ENCODE results near the gene SMCO2.

SMCO2 gene

GRCh38 chr12:27500546-27500945, 54.0 kb downstream of the SMCO2 start:
- no peak for DNase-seq (ENCODE audit: low spot score)

DNA sequence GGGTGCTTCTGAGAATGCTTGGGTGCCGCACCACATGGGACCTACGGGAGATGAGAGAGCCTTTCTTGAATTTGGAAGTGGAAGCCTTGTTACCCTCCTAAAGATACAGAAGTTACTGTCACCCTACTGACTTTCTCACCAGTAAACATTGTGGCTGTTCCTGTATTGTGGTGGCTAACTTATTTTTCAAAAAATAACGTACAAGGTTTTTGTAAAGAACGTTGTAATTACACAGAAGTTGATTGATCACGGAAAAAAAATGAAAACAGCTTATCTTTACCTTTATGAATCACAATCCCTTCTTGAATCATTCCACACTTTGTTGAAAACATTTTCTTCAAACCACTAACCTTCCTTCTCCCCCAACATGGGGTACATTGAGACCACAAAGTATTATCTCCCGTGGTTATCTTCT, 55.5 kb downstream of the SMCO2 start:
- DNase-seq (ENCODE audit: low spot score), result no peak

- DNase-seq (ENCODE audit: low spot score), result no peak
These were observed 58.0 kb downstream of the SMCO2 start for GRCh38 chr12:27504507-27504906.

- DNase-seq (ENCODE audit: low spot score), result no peak
These were observed 58.6 kb downstream of the SMCO2 start for GRCh38 chr12:27505109-27505508.

GRCh38 chr12:27505761-27506160, 59.2 kb downstream of the SMCO2 start:
- no peak for DNase-seq (ENCODE audit: low spot score)

DNA sequence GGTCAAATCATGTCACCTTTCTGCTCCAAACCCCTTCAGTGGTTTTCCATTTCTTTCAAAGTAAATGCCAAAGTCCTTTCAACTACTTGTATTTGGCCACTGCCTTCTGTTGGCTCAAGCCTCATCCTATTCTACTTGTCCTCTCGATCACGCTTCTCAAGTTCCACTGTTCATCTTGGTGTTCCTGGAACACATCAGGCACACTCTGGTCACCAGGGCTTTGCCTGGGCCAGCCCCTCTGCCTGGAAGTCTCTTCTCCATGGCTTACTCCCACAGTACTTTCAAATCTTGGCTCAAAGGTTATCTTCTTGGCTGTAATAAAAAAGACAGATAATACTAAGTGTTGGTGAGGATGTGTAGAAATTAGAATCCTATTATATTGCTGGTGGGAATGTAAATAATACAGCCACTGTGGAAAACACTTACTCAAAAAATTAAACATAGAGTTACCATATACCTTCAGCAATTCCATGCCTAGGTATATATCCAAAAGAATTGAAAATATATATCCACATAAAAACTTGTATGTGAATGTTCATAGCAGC, 60.2 kb downstream of the SMCO2 start:
- DNase-seq (ENCODE audit: low spot score), result no peak

DNA sequence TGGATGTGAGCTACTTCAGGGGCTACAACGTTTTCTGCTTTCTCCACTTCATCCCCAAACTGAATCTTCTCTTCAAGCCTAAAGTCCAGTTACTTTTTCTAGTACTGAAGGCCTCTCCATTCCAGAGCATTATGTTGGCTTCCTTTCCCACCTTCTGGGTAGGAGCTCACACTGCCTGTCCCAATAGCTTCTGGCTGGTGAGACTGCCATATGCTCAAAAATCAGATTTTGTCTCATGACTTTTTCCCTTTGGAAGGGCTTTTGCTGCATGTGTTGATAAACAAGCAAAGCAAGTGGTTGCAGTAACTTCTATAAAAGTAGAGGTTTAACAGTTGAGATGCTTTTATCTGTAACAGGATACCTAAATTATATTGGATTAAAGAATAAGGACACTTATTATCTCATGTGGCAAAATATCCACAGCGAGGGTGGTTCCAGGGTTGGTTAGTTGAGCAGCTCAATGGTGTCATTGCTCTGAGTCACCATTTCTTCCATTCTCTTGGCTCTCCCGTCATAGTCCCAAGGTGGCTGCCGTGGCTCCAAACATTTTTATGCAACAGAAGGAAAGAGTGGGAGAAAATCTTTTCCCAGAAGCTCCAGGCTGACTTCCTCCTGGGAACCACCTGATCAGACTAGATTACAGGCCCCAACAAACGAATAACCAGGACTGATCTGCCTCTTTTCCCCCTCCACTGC, 62.3 kb downstream of the SMCO2 start:
- DNase-seq (ENCODE audit: low spot score), result no peak

DNA sequence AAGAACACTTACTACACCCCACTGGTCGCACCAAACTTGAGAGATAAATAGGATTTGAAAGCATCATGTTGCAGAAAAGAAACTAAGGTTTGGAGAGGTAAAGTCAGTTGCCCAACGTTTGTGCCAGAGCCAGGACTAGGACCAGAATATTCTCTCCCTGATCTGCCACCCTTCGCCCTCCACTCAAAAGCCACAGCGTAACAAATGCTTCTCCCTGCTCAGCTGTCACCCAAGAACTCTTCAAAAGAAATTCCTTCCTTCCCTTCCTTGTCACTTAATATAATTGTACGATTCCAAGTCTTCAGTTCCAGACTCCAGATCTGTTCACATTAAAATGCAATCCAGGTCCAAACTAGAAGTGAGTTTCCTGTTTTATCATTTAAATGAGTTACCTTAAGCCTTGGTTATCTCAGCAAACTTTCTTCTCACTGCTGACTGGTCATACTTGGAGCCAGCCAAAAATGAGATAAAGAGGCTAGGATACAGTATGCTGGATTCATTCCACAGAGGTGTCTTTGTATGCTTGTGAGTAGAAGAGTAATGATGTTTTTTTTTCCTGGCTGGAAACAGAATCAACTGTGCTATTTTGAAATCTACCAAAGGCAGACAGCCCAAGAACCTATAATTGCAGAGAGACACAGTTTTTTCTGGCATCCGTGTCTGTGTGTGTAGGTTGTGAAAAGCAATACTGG, 64.6 kb downstream of the SMCO2 start:
- DNase-seq (ENCODE audit: low spot score), result no peak

- no peak for DNase-seq (ENCODE audit: low spot score)
These were observed 65.1 kb downstream of the SMCO2 start for GRCh38 chr12:27511723-27512045.

DNA sequence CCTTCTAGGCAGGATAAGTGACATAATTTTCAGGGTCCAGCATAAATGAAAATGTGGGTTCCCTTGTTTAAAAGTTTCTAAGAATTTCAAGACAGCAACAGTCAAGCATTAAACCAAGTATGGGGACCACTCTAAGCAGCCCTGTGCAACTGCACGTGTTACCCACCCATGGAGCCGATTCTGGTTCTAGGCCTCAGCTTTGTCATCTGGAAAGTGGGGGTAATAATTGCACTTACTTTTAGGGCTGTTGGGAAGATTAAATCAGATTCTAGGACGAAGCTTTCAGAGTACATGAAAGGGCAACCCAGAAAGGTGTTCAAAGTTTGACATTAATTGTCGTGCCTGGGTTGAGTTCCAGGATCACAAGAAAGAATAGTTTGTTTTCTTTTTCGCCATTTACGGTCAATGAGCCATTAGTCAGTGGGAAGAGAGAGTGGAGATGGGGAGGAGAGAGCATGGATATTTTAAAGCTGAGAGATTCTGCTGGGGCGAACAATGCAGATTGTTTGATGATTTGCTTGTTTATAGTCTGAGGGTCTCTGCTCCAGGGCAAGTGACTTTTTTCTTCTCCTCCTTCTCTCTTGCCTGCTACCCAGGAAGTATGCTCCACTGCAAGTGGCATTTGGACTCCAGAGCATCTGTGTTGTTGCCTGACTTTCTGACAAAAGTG, 66.8 kb downstream of the SMCO2 start:
- DNase-seq (ENCODE audit: low spot score), result no peak

DNA sequence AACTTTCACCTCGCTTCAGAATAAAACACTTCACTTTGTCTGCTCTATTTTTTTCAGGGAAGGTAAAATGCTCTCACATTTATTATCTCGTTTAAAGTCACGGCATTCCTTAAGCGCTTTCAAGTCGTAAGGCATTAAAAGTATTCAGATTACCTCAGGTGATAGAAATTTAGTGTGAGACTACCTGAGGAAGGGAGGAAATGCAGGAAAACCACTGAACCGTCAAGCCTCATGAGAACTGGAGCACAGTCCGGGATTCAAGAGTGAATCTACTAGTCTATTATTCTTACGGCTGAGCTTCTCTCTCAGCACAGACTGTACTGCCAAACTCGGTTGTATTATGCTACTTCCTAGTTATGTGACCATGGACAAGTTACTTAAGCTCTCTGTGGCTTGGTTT, 69.1 kb downstream of the SMCO2 start:
- DNase-seq (ENCODE audit: low spot score), result no peak

GRCh38 chr12:27516625-27517024, 70.1 kb downstream of the SMCO2 start:
- DNase-seq (ENCODE audit: low spot score), result no peak

- no peak for DNase-seq (ENCODE audit: low spot score)
These were observed 71.0 kb downstream of the SMCO2 start for GRCh38 chr12:27517546-27517945.

- no peak for DNase-seq (ENCODE audit: low spot score)
These were observed 71.6 kb downstream of the SMCO2 start for GRCh38 chr12:27517961-27518665.

- no peak for DNase-seq (ENCODE audit: low spot score)
These were observed 74.5 kb downstream of the SMCO2 start for GRCh38 chr12:27521066-27521465.

DNA sequence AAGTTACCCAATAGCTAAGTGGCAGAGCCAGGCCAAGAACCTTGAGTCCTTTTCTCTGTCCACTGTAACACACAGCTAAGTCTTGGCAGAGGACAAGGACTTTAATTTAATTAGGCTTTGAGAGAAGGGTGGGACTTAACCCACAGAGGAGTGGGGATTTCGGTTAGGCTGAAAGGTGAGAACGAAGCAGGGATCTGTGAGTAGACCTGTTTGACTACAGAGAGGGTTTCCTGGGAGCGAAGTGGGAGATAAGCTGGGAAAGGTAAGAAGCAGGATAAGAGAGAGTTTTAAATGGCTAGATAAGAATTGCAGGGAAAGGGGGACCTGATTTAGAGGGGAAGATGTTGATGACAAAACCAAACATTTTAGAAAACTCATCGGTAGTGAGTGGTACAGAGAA, 75.4 kb downstream of the SMCO2 start:
- DNase-seq (ENCODE audit: low spot score), result no peak

GRCh38 chr12:27523305-27523641, 76.7 kb downstream of the SMCO2 start:
- no peak for DNase-seq (ENCODE audit: low spot score)

- DNase-seq (ENCODE audit: low spot score), result peak; percentile 100
These were observed 77.3 kb downstream of the SMCO2 start, which contains the start of gene PPFIBP1 for GRCh38 chr12:27523642-27524493. Gene PPFIBP1 (plus strand): TSS chr12:27524206. CDS start chr12:27633397, 109,191 bp downstream.

- DNase-seq (ENCODE audit: low spot score), result no peak
These were observed 77.9 kb downstream of the SMCO2 start for GRCh38 chr12:27524494-27524835.

- DNase-seq (ENCODE audit: low spot score), result no peak
These were observed 78.6 kb downstream of the SMCO2 start for GRCh38 chr12:27524839-27525753.

DNA sequence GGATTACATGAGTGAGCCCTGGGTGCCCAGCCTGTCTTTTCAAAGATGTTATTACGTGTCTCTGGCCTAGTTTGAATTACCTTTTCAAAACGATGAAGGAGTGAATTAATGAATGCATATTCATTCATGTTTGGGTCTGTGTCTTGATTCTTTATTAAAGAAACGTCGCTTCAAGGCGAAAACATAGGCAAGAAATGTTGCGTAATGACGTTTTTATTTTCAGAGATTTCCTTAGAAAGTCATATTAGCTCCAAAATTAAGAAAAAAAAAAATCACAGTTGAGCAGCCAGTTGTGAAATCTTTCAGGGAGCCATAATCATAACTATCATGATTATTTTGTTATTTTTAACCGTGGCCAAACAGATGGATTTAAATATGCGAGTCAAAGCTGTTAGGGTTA, 81.0 kb downstream of the SMCO2 start:
- DNase-seq (ENCODE audit: low spot score), result no peak
